ENCODE measurements around the gene MTX2.
"Not testable (repeated sequence)": the region's sequence is repeated elsewhere in the genome, so short reads cannot be mapped to it uniquely, and the experiment has no call there.

The MTX2 gene

DNA sequence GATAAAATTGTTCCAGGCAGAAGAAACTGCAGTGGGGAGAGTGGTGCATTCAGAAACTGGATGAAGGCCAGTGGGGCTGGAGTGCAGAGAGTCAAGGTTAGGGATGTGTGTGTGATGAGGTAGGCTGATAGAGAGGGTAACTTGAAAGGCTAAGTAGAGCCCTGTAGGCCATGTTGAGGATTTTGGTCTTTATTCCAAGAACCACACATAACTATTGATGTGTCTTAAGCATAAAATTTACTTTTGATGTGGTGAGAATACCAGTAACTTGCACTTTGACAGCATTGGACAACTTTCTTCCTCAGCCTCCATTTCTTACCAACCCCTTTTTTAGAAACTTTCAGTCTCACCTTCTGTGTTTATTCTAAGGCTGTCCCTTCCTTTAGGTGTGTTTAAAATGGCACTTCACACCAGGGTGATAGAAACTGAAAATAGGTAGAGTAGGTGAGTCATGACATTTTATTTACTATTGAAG lies 22.6 kb downstream of the MTX2 start:
- DNase-seq: no peak

GRCh38 chr2:176292608-176293007 lies 23.4 kb downstream of the MTX2 start:
- no peak for DNase-seq

GRCh38 chr2:176293334-176293733 lies 24.1 kb downstream of the MTX2 start:
- DNase-seq: no peak

- DNase-seq: no peak
Measured at GRCh38 chr2:176297067-176297466, 27.8 kb downstream of the MTX2 start.

GRCh38 chr2:176297737-176298136 lies 28.5 kb downstream of the MTX2 start:
- DNase-seq: no peak

DNA sequence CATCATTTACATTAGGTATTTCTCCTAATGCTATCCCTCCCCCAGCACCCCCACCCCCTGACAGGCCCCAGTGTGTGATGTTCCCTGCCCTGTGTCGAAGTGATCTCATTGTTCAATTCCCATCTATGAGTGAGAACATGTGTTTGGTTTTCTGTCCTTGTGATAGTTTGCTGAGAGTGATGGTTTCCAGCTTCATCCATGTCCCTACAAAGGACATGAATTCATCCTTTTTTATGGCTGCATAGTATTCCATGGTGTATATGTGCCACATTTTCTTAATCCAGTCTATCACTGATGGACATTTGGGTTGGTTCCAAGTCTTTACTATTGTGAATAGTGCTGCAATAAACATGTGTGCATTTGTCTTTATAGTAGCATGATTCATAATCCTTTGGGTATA lies 36.8 kb downstream of the MTX2 start:
- not testable (repeated sequence) for DNase-seq

DNA sequence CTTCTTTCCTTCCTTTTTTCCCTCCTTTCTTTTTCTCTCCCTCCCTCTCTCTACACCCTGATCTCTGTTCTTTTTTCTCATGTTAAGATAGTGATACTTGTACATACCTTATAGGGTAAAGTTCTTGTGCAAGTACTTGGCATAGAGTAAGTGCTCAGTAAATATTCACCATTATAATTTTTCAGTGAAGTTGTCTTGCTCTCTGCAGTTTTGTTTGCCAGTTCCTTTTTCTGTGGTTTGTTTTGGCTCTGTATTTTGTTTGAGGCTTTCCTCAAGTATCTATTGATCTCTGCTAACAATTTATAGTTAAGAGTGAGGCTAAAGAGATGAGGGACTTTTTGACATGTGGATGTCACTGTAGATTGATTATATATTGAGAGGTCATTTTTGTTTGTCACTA lies 48.0 kb downstream of the MTX2 start:
- DNase-seq: no peak

- DNase-seq: no peak
Measured at GRCh38 chr2:176317623-176318065, 48.4 kb downstream of the MTX2 start.

GRCh38 chr2:176321916-176322315 lies 52.7 kb downstream of the MTX2 start:
- no peak for DNase-seq

- DNase-seq: no peak
Measured at GRCh38 chr2:176324862-176325261, 55.6 kb downstream of the MTX2 start.

GRCh38 chr2:176325732-176326131 lies 56.5 kb downstream of the MTX2 start:
- no peak for DNase-seq

DNA sequence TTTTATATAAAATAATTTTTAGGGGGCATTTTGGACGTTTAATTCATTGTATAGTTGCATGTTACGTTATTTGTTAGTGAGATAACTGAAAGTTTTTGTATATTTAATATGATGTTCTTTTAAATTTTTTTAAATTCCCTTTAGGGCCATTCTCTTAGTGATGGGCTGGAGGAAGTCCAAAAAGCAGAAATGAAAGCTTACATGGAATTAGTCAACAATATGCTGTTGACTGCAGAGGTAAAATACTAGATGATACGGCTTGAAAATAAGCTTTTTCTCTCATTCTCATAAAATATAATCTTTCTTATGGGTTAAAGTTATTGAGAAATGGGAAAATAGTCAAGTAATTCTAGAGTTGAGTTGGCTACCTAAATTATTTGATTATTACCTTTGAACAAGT lies 58.9 kb downstream of the MTX2 start:
- no peak for DNase-seq

GRCh38 chr2:176330612-176331011 lies 61.4 kb downstream of the MTX2 start:
- DNase-seq: no peak

DNA sequence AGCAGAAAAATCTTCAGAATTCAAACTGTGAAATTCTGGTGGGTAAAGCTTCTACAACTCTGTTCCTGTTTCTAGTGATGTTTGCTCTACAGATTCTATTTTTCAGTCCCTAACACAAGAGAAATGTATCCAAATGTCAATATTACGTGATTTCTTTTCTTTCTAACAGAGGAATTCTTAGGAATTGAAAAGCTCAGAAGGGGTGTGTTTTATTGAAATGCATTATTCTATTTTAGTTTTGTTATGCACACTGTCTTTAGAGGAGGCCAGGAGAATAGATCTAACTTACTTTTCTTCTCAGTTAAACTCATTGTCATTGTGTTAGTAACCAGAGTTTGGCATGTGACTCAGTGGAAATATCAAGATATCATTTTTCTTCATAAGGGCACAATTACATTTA lies 62.4 kb downstream of the MTX2 start:
- no peak for DNase-seq

DNA sequence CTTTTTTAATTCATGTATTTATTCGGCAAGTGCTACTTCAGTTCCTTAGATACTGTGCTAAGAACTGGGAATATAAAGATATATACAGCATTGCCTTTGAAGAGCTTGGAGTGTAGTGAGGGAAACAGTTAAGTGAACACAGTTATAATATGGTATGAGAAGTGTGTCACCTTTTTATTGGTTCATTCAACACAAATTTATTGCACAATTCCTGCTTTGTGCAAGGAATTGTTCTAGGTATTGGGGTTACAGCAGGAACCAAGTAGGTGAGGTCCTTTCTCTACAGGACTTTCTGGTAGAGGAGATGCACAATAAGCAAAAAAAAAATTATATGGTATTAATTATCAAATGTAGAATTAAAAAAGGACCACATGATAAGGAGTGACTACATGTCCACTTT lies 65.5 kb downstream of the MTX2 start:
- no peak for DNase-seq

DNA sequence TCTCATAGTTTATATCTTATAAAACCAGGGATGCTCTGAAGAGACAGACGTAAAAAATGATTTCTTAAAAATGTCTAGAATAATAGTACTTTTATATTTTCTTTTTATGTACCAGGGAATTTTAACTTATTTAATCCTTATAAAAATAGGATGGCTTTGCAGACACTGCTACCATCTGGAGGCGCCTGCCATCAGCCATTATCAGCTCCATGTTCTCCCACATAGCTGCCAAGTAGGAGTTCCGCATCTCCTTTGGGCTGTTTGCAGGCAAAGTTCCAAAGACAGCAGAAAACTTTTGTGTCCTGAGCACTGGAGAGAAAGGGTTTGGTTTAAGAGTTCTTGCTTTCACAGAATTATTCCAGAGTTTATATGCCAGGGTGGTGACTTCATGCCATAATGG lies 69.2 kb downstream of the MTX2 start:
- no peak for DNase-seq

- DNase-seq: no peak
Measured at GRCh38 chr2:176339208-176339607, 70.0 kb downstream of the MTX2 start.

DNA sequence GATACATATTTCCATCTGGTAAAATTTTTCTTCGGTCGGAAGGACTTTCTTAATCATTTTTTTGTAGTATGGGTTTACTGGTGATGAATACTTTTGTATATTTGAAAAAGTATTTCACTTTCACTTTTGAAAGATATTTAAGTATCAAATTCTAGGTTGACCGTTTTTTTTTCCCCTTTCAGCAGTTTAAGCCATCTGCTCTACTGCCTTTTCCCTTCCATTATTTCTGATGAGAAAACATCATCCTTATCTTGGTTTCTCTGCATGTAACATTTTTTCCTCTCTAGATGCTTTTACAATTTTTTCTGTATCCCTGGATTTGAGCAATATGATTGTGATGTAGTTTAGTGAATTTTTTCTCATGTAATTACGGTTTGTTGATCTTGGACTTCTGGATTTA lies 87.0 kb downstream of the MTX2 start:
- no peak for DNase-seq

DNA sequence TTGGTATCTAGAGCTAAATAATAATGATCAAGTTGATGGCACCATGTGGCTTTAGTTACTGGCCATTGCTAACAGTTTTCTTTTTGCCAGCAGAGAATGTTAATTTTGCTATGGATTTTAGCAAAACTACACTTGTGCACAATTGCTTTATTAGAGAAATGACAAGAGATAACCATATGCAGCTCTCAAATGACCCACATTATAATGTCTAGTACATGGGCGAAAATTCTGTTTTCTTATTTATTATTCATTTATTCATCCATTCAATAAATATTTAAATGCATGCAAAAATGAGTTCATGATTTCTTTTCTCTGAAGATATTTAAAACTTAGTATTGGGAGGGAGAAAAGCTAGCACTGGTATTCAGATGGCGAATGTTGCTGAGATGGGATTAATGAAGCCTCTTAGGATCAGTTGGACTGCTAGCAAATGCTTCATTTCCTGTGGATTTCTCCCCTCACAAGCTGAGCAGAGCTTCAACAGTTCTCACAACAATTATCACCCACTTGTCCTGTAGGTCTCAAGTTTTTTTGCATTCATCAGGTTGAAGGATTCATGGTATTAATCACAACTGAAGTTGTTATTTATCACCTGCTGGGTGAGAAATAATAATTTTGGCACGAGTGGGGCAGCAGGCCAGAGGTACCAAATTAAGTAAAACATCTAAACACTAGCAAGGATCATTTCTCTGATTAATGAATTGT lies 95.2 kb downstream of the MTX2 start:
- DNase-seq: no peak

DNA sequence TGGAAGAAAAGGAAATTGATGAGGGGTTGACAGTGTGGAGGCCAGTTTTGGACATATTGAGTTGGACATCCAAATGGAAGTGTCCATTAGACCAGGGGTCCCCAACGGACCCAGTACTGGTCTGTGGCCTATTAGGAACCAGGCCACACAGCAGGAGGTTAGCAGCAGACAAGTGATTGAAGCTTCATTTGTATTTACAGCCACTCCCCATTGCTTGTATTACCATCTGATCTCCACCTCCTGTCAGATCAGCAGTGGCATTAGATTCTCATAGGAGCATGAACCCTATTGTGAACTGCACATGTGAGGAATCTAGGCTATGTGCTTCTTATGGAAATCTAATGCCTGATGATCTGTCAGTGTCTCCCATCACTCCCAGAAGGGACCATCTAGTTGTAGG lies 99.1 kb downstream of the MTX2 start:
- no peak for DNase-seq

DNA sequence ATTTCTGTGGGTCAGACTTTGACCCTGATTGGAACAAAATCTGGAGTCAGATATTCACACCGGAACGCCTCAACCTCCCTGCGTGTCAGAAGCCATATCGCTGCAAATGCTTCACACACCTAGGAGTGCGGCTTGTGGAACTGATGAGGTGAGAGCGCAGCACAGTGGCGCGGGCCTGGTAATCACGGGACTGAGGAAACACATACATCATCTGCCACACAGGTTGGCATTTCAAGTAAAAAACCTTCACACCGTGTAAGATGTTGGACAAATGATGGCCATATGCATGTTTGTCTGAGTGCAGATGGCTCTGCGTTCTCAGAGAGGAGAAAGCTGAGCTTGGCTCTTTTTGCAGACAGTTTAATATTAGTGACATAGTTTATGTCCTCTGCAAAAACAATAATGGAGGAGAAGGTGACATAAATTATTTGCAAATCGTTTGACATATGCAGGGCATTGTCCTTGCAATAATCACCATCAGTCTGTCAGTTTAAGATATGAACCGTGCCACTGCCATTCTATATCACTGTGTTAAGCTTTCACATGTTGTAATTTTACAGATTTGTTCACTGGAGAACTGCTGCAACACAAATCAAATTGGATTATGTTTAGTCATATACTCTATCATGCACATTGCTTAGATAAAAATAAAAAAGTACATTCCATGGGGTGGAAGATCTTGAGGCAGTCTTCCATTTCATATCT lies 101.4 kb downstream of the MTX2 start:
- DNase-seq: no peak

DNA sequence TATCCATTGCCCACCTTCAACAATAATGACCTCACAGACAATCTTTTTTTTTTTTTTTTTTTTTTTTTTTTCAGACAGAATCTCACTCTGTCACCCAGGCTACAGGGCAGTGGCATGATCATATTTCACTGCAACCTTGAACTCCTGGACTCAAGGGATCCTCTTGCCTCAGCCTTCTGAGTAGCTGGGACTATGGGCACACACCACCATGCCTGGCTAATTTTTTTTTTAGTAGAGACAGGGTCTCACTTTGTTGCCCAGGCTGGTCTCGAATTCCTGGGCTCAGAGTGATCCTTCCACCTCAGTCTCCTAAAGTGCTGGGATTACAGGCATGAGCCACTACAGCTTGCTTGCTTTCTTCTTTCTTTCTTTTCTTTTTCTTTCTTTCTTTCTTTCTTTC lies 103.9 kb downstream of the MTX2 start:
- not testable (repeated sequence) for DNase-seq

- DNase-seq: no peak
Measured at GRCh38 chr2:176378323-176378722, 109.1 kb downstream of the MTX2 start.

DNA sequence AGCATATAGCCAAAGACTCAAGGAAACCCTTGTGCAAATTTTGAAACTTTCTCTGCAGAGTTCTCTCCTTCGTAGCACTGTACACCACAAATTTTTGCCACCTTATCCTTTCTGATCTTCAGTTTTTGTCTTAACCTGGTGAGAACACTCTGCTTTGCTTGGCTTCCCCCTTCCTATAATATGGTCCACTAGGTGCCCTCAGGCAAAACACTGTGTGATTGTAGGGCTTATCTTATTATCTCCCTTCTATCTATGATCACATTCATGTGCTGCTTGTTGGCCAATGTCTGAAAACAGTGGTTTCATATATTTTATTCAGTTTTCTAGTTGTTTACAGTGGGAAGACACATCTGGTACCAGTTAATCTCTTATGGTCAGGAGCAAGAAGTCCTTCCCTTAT lies 111.1 kb downstream of the MTX2 start:
- DNase-seq: no peak

DNA sequence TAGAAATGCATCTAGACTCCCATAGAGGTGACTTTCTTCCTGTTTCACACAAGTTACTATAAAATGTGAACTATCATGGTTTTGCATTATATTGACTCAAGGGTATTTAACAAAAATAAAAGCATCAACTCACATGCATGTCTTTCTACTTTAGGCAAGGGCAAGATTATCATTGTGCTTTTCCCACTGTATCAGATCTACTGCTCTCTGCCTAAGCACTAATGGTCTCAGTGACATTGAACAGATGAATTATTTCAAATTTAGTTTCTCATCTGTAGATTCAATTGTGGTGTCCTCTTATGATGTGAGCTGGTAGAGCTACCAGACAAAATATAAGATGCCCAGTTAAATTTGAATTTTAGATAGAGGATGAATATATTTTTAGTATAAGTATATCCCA lies 113.9 kb downstream of the MTX2 start:
- no peak for DNase-seq
